ENCODE measurements around the gene LRP5.
"Not testable (repeated sequence)": the region's sequence is repeated elsewhere in the genome, so short reads cannot be mapped to it uniquely, and the experiment has no call there.

LRP5 gene

DNA sequence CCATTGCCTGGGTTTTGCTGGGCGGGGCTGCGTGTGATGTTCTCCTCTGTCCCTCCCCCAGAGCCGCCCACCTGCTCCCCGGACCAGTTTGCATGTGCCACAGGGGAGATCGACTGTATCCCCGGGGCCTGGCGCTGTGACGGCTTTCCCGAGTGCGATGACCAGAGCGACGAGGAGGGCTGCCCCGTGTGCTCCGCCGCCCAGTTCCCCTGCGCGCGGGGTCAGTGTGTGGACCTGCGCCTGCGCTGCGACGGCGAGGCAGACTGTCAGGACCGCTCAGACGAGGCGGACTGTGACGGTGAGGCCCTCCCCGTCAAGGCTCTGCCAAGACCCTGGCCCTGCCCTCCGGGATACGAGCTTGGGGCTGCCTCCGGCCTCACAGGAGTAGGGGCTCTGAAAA lies 121.2 kb downstream of the LRP5 start:
- no peak overlapping the region for H3K9ac ChIP-seq
- H3K36me3 ChIP-seq (ENCODE audit: insufficient read depth) = no peaks in the 10 kb centered on the region
- H3K27ac ChIP-seq = no peak overlapping the region
- H3K4me1 ChIP-seq (ENCODE audit: low read depth, poor library complexity, severe bottlenecking) = no peaks in the 10 kb centered on the region
- no peaks in the 10 kb centered on the region for H3K27me3 ChIP-seq (ENCODE audit: insufficient read depth, low read depth)
- no peak overlapping the region for H2AFZ ChIP-seq (ENCODE audit: low read depth)
- no peak overlapping the region for H3K4me2 ChIP-seq
- no peaks in the 10 kb centered on the region for H3K79me2 ChIP-seq (ENCODE audit: insufficient read depth, low read depth)
- TF ChIP-seq CTCF (conservative IDR thresholded peaks at IDR 0.05; ENCODE audit: low read depth, low read length) = no peak
- H3K4me3 ChIP-seq (IDR thresholded peaks at IDR 0.05; ENCODE audit: insufficient read depth, low read depth, low read length) = no peak overlapping the region
- H4K20me1 ChIP-seq (ENCODE audit: insufficient read depth) = no peaks in the 10 kb centered on the region

GRCh38 chr11:68434159-68434558 lies 121.8 kb downstream of the LRP5 start:
- H3K4me3 ChIP-seq (IDR thresholded peaks at IDR 0.05; ENCODE audit: insufficient read depth, low read depth, low read length); H3K27ac ChIP-seq; H3K79me2 ChIP-seq (ENCODE audit: insufficient read depth, low read depth); H3K4me1 ChIP-seq (ENCODE audit: low read depth, poor library complexity, severe bottlenecking); H2AFZ ChIP-seq (ENCODE audit: low read depth); H3K27me3 ChIP-seq (ENCODE audit: insufficient read depth, low read depth); H3K4me2 ChIP-seq; H4K20me1 ChIP-seq (ENCODE audit: insufficient read depth); H3K9ac ChIP-seq; H3K36me3 ChIP-seq (ENCODE audit: insufficient read depth): not testable (repeated sequence)

DNA sequence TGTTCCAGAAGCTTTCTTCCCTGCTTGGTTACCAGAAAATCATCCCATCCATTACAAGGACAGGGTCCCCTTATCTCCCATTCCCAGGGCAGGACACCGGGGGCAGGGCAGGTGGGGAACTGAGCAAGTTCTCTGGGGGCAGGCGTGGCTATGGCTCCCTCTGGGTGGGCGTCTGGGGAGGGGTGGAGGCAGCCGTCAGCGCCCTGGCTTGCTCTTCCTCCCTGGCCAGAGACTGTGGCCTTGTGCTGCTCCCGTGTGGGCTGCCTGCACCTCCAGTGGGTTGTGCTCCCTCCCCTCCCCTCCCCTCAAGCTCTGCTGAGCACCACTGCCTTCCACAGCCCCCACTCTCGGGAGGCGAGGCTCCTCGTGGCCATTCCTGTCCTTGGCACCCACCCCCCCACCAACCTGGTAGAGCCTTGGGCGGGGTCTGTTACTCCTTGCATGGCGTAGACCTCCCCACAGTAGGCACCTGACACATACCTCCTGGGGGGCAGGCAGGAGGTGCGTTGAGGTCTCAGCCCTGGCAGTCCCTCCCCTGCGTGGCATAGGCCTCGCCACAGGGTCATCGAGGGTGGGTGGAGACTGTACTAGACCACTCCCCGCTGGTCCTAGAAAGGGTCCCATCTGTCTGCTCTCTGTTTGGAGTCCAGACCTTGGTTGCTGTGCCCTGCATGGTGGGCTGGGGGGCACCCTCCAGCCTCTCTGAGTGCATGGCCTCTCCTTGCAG lies 123.9 kb downstream of the LRP5 start:
- H3K27me3 ChIP-seq (ENCODE audit: insufficient read depth, low read depth) = no peaks in the 10 kb centered on the region
- no peaks in the 10 kb centered on the region for H4K20me1 ChIP-seq (ENCODE audit: insufficient read depth)
- H2AFZ ChIP-seq (ENCODE audit: low read depth) = no peak overlapping the region
- no peak overlapping the region for H3K4me2 ChIP-seq
- no peak overlapping the region for H3K9ac ChIP-seq
- no peak overlapping the region for H3K27ac ChIP-seq
- no peaks in the 10 kb centered on the region for H3K36me3 ChIP-seq (ENCODE audit: insufficient read depth)
- H3K79me2 ChIP-seq (ENCODE audit: insufficient read depth, low read depth) = no peaks in the 10 kb centered on the region
- no peak overlapping the region for H3K4me3 ChIP-seq (IDR thresholded peaks at IDR 0.05; ENCODE audit: insufficient read depth, low read depth, low read length)
- TF ChIP-seq CTCF (conservative IDR thresholded peaks at IDR 0.05; ENCODE audit: low read depth, low read length) = no peak
- no peaks in the 10 kb centered on the region for H3K4me1 ChIP-seq (ENCODE audit: low read depth, poor library complexity, severe bottlenecking)

DNA sequence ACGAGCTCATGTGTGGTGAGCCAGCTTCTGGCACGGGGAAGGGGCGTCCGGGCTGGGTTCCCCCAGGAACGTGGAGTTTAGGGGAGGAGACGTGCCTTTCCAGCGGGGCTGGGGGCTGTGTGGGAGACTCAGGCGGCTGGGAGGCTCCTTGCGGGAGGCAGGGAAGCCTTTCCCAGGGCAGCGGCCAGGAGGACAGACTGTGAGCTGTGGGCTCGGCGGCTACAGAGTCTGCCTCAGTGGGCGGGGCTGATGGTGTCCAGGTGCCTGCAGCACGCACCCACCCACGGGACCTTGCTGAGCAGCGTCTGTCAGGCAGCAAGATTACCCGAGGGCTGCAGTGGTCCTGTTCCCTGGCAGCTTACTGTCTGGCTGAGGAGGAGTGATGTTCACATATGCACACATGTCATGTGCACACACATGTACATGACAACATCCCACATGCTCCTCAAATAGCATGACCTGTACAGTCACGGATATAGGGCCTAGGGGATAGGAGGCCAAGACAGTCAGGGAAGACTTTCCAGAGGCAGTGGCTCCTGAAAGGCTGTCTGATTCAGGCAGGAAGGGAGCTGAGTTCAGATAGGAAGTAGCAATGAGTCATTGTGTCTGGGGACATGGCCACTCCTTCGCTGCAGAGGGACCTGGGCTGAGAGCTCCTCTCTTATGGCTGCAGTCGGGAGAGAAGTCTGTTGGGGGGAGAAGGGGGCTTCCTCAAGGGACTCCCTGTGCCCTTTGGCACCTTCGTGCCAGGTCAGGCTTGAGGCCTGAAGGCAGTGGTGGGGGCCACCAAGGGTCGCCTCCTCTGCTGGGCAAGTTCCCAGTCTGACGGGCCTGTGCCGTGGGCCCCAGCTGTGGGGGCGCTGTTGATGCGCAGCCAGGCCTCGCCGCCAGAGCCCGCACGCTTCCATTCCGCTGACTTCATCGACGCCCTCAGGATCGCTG lies 124.9 kb downstream of the LRP5 start:
- no peak overlapping the region for H3K4me2 ChIP-seq
- H2AFZ ChIP-seq (ENCODE audit: low read depth) = no peak overlapping the region
- H4K20me1 ChIP-seq (ENCODE audit: insufficient read depth) = no peaks in the 10 kb centered on the region
- H3K27ac ChIP-seq = no peak overlapping the region
- no peak overlapping the region for H3K4me3 ChIP-seq (IDR thresholded peaks at IDR 0.05; ENCODE audit: insufficient read depth, low read depth, low read length)
- no peak overlapping the region for H3K9ac ChIP-seq
- no peak for TF ChIP-seq CTCF (conservative IDR thresholded peaks at IDR 0.05; ENCODE audit: low read depth, low read length)
- H3K27me3 ChIP-seq (ENCODE audit: insufficient read depth, low read depth) = no peaks in the 10 kb centered on the region
- no peaks in the 10 kb centered on the region for H3K79me2 ChIP-seq (ENCODE audit: insufficient read depth, low read depth)
- H3K4me1 ChIP-seq (ENCODE audit: low read depth, poor library complexity, severe bottlenecking) = no peaks in the 10 kb centered on the region
- no peaks in the 10 kb centered on the region for H3K36me3 ChIP-seq (ENCODE audit: insufficient read depth)

All from KMS-11 (cell line).